ENCODE data around the gene CXCL1.

CXCL1 gene

GRCh38 chr4:73885574-73886267 lies 16.5 kb downstream of the CXCL1 start:
- Histone ChIP-seq H4K20me1 (ENCODE audit: low read depth, low read length) (no peaks in the 10 kb centered on the region), H3K4me2 (ENCODE audit: low read depth, low read length, poor library complexity, severe bottlenecking) (no peak overlapping the region), H3F3A (ENCODE audit: insufficient read depth) (no peaks in the 10 kb centered on the region), H3K4me3 (ENCODE audit: insufficient read depth, low read length, poor library complexity, severe bottlenecking) (no peak overlapping the region), H3K9me3 (ENCODE audit: insufficient read depth, low read length) (no peaks in the 10 kb centered on the region), H3K9ac (ENCODE audit: low read length) (no peak overlapping the region), H3K36me3 (ENCODE audit: low read length) (no peaks in the 10 kb centered on the region), H3K27ac (ENCODE audit: low read depth, low read length) (no peak overlapping the region), H2AFZ (ENCODE audit: low read depth, low read length, severe bottlenecking) (no peak overlapping the region), H3K79me2 (ENCODE audit: insufficient read depth, low read length) (no peaks in the 10 kb centered on the region), H3K9me2 (replicated peaks; ENCODE audit: insufficient read depth, low read length) (no peaks in the 10 kb centered on the region), H3K27me3 (ENCODE audit: low read length) (no peaks in the 10 kb centered on the region)
- TF ChIP-seq CTCF (IDR thresholded peaks at IDR 0.05; ENCODE audit: insufficient read depth, low read length, poor library complexity, severe bottlenecking) (no peak), EZH2phosphoT487 (conservative IDR thresholded peaks at IDR 0.05; ENCODE audit: low read length) (no peak)

- H2AFZ ChIP-seq (ENCODE audit: low read depth, low read length, severe bottlenecking), result no peak overlapping the region
- no peaks in the 10 kb centered on the region for H3K79me2 ChIP-seq (ENCODE audit: insufficient read depth, low read length)
- no peaks in the 10 kb centered on the region for H3K9me2 ChIP-seq (replicated peaks; ENCODE audit: insufficient read depth, low read length)
- no peaks in the 10 kb centered on the region for H3F3A ChIP-seq (ENCODE audit: insufficient read depth)
- H3K9me3 ChIP-seq (ENCODE audit: insufficient read depth, low read length), result no peaks in the 10 kb centered on the region
- H3K27me3 ChIP-seq (ENCODE audit: low read length), result no peaks in the 10 kb centered on the region
- H3K4me3 ChIP-seq (ENCODE audit: insufficient read depth, low read length, poor library complexity, severe bottlenecking), result no peak overlapping the region
- H3K9ac ChIP-seq (ENCODE audit: low read length), result no peak overlapping the region
- no peak for TF ChIP-seq CTCF (IDR thresholded peaks at IDR 0.05; ENCODE audit: insufficient read depth, low read length, poor library complexity, severe bottlenecking)
- TF ChIP-seq EZH2phosphoT487 (conservative IDR thresholded peaks at IDR 0.05; ENCODE audit: low read length), result no peak
- no peaks in the 10 kb centered on the region for H4K20me1 ChIP-seq (ENCODE audit: low read depth, low read length)
- no peaks in the 10 kb centered on the region for H3K36me3 ChIP-seq (ENCODE audit: low read length)
- no peak overlapping the region for H3K27ac ChIP-seq (ENCODE audit: low read depth, low read length)
- no peak overlapping the region for H3K4me2 ChIP-seq (ENCODE audit: low read depth, low read length, poor library complexity, severe bottlenecking)
Measured at GRCh38 chr4:73891326-73891725, 22.1 kb downstream of the CXCL1 start.

GRCh38 chr4:73891739-73892405 lies 22.7 kb downstream of the CXCL1 start:
- no peak overlapping the region for H3K27ac ChIP-seq (ENCODE audit: low read depth, low read length)
- no peaks in the 10 kb centered on the region for H3K9me2 ChIP-seq (replicated peaks; ENCODE audit: insufficient read depth, low read length)
- H3K79me2 ChIP-seq (ENCODE audit: insufficient read depth, low read length), result no peaks in the 10 kb centered on the region
- no peak overlapping the region for H2AFZ ChIP-seq (ENCODE audit: low read depth, low read length, severe bottlenecking)
- no peak for TF ChIP-seq CTCF (IDR thresholded peaks at IDR 0.05; ENCODE audit: insufficient read depth, low read length, poor library complexity, severe bottlenecking)
- TF ChIP-seq EZH2phosphoT487 (conservative IDR thresholded peaks at IDR 0.05; ENCODE audit: low read length), result no peak
- H3K4me3 ChIP-seq (ENCODE audit: insufficient read depth, low read length, poor library complexity, severe bottlenecking), result no peak overlapping the region
- no peaks in the 10 kb centered on the region for H4K20me1 ChIP-seq (ENCODE audit: low read depth, low read length)
- no peaks in the 10 kb centered on the region for H3K36me3 ChIP-seq (ENCODE audit: low read length)
- no peak overlapping the region for H3K4me2 ChIP-seq (ENCODE audit: low read depth, low read length, poor library complexity, severe bottlenecking)
- H3K9ac ChIP-seq (ENCODE audit: low read length), result no peak overlapping the region
- no peaks in the 10 kb centered on the region for H3F3A ChIP-seq (ENCODE audit: insufficient read depth)
- no peaks in the 10 kb centered on the region for H3K27me3 ChIP-seq (ENCODE audit: low read length)
- no peaks in the 10 kb centered on the region for H3K9me3 ChIP-seq (ENCODE audit: insufficient read depth, low read length)
